Tibial nerve (tissue), 4 donors: Measurements from ENCODE around the gene EN1.

Experiments used
- EP300 ChIP-seq, 2 donors: sonication (generic); formaldehyde crosslinking; IDR thresholded peaks; one replicate each; pipeline ENCODE4 v1.6.1; 2017; ENCODE audit warnings: antibody characterized with exemption in 2 of 2, mild to moderate bottlenecking in 1 of 2
- POLR2A ChIP-seq, 2 donors: fragments of 450-650 bp; IDR thresholded peaks; one replicate each; pipeline ENCODE4 v1.6.1; 2017; ENCODE audit warnings: antibody characterized with exemption in 2 of 2, mild to moderate bottlenecking in 2 of 2, moderate library complexity in 2 of 2
- TF ChIP-seq, protein P1 (sequence below), 5 experiments: fragments of 200-600 bp in 3 of 5; fragments of 450-650 bp in 2 of 5; sonication (generic) in 3 of 5; IDR thresholded peaks; one replicate each; pipeline ENCODE4 v1.5.1; 2016 to 2019; ENCODE audit warnings: antibody characterized with exemption in 5 of 5, mild to moderate bottlenecking in 3 of 5, moderate library complexity in 2 of 5

DNA sequence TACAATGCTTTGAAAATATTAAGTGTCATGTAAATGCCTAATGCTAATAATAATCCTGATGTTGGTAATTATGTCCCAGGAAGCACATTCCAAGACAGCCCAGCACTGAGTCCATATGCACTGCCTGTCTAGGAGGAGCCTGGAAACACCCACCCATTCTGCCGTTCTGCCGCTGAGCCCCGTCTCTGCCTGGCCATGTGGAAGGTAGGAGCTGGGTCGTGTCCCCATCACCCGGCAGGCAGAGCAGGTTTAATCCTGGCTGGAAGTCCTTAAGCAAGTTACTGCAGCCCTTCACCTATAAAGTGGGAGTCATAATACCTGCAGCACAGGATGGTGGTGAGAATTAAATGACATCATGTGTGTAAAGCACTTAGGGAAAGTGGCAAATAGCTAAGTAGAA, 13.1 kb upstream of the EN1 start:
- TF ChIP-seq, protein P1, sequence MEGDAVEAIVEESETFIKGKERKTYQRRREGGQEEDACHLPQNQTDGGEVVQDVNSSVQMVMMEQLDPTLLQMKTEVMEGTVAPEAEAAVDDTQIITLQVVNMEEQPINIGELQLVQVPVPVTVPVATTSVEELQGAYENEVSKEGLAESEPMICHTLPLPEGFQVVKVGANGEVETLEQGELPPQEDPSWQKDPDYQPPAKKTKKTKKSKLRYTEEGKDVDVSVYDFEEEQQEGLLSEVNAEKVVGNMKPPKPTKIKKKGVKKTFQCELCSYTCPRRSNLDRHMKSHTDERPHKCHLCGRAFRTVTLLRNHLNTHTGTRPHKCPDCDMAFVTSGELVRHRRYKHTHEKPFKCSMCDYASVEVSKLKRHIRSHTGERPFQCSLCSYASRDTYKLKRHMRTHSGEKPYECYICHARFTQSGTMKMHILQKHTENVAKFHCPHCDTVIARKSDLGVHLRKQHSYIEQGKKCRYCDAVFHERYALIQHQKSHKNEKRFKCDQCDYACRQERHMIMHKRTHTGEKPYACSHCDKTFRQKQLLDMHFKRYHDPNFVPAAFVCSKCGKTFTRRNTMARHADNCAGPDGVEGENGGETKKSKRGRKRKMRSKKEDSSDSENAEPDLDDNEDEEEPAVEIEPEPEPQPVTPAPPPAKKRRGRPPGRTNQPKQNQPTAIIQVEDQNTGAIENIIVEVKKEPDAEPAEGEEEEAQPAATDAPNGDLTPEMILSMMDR (IDR thresholded peaks at IDR 0.05): no peak
- TF ChIP-seq EP300 (IDR thresholded peaks at IDR 0.05): no peak
- TF ChIP-seq POLR2A (IDR thresholded peaks at IDR 0.05): no peak
